ENCODE data around the gene PRRG3.

DNA sequence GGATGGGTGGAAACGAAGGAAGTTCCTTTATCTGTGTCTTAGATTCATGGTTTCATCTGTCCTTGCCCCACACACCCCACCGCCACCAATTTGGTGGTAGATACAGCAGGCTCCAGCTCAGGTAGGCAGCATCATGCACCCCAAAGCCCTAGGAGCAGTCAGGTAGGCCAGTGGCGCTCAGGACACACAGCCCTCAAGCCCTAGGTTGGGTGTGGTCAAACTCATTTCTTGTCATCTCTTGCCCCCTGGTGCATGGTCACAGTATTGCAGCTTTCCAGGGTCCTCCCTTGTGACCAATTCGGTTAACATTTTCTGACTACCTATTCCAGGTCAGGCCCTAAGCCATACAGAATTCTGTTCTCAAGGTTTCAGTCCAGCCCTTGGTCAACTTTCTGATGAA lies 14.5 kb upstream of the PRRG3 start:
- no peak for TF ChIP-seq POLR2A (IDR thresholded peaks at IDR 0.05)
- TF ChIP-seq, protein P1, sequence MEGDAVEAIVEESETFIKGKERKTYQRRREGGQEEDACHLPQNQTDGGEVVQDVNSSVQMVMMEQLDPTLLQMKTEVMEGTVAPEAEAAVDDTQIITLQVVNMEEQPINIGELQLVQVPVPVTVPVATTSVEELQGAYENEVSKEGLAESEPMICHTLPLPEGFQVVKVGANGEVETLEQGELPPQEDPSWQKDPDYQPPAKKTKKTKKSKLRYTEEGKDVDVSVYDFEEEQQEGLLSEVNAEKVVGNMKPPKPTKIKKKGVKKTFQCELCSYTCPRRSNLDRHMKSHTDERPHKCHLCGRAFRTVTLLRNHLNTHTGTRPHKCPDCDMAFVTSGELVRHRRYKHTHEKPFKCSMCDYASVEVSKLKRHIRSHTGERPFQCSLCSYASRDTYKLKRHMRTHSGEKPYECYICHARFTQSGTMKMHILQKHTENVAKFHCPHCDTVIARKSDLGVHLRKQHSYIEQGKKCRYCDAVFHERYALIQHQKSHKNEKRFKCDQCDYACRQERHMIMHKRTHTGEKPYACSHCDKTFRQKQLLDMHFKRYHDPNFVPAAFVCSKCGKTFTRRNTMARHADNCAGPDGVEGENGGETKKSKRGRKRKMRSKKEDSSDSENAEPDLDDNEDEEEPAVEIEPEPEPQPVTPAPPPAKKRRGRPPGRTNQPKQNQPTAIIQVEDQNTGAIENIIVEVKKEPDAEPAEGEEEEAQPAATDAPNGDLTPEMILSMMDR (IDR thresholded peaks at IDR 0.05), result peak in 2 of 3 experiments; percentile 26 to 33
